ENCODE measurements around the gene APBA2. TPM values are rescaled to one million over a fixed set of nuclear protein-coding genes. Genes with fewer than 3 reads are reported as not detected.

The APBA2 gene
- total and polyA plus RNA-seq, 2 of the 13 experiments (the other 11 are each of a cell fraction or from before 2014, with no cell fraction given), result 0.62 to 2.3 TPM

- no peak for ATAC-seq
Measured at GRCh38 chr15:29093696-29094343, 208.0 kb downstream of the APBA2 start.

GRCh38 chr15:29094711-29095110, 208.9 kb downstream of the APBA2 start:
- FAIRE-seq, result no peak
- in situ Hi-C loops (cut with HindIII; ENCODE audit: extremely low pct_ligation_motif_present, low pct_unique_long_range_greater_than_20kb) (no loop called here), intact Hi-C loops (cut with micrococcal nuclease; ENCODE audit: unreplicated experiment) (no loop called here)
- H3K9ac ChIP-seq (ENCODE audit: insufficient read depth, low read depth, low read length), result no peak overlapping the region
- no TSS peak for BruUV-seq (replicated peaks)
- no peak overlapping the region for H2AFZ ChIP-seq (ENCODE audit: low read length)
- ChIA-PET POLR2A (no interaction called here), CTCF (ENCODE audit: low intra/inter-chr PET ratio, low total read pairs) (no interaction called here)
- H3K4me1 ChIP-seq (ENCODE audit: insufficient read depth, low read length), result no peaks in the 10 kb centered on the region
- no peaks in the 10 kb centered on the region for H3K27me3 ChIP-seq (ENCODE audit: control insufficient read depth in 1 of 2, insufficient read depth in 2 of 2, low read length in 2 of 2)
- no peaks in the 10 kb centered on the region for H3K36me3 ChIP-seq (replicated peaks in 1 of 2; ENCODE audit: control insufficient read depth in 1 of 2, insufficient read depth in 2 of 2, low read length in 2 of 2)
- no peaks in the 10 kb centered on the region for H4K20me1 ChIP-seq (ENCODE audit: insufficient read depth, low read length)
- no peak overlapping the region for H3K4me3 ChIP-seq (replicated peaks in 1 of 3; ENCODE audit: insufficient read depth in 1 of 3, low read depth in 2 of 3, low read length in 3 of 3)
- TF ChIP-seq NFKB2 (CRISPR knock-in tag; IDR thresholded peaks at IDR 0.05; ENCODE audit: borderline replicate concordance) (no peak), FOSL1 (CRISPR knock-in tag; IDR thresholded peaks at IDR 0.05; ENCODE audit: borderline replicate concordance) (no peak), DBP (CRISPR knock-in tag; IDR thresholded peaks at IDR 0.05; ENCODE audit: not compliant biosample characterization) (no peak), PCBP2 (optimal IDR thresholded peaks at IDR 0.05; ENCODE audit: low read depth, low read length, poor library complexity, severe bottlenecking) (no peak), ZNF674 (CRISPR knock-in tag; IDR thresholded peaks at IDR 0.05; ENCODE audit: low read depth) (no peak), ZNF577 (CRISPR knock-in tag; IDR thresholded peaks at IDR 0.05; ENCODE audit: borderline replicate concordance, low read depth) (no peak)
- no peak overlapping the region for H3K27ac ChIP-seq (ENCODE audit: extremely low read length, insufficient read depth, low read length)
- no peak overlapping the region for H3K4me2 ChIP-seq (ENCODE audit: low read depth, low read length)
- DNase-seq (ENCODE audit: low spot score), result no peak
- H3K9me3 ChIP-seq (ENCODE audit: low read length), result no peaks in the 10 kb centered on the region
- no peak for ATAC-seq
- no peaks in the 10 kb centered on the region for H3K79me2 ChIP-seq (ENCODE audit: insufficient read depth, low read length)
- WGBS (ENCODE audit: low lambda C conversion rate), result 33% methylated on average over 2 of the region's 2 CpGs

More at GRCh38 chr15:29093696-29094343, 208.0 kb downstream of the APBA2 start:
- ChIA-PET POLR2A (no interaction called here), CTCF (ENCODE audit: low intra/inter-chr PET ratio, low total read pairs) (no interaction called here)
- Histone ChIP-seq H4K20me1 (ENCODE audit: insufficient read depth, low read length) (no peaks in the 10 kb centered on the region), H3K9me3 (ENCODE audit: low read length) (no peaks in the 10 kb centered on the region), H3K4me1 (ENCODE audit: insufficient read depth, low read length) (no peaks in the 10 kb centered on the region), H3K4me2 (ENCODE audit: low read depth, low read length) (no peak overlapping the region), H3K27me3 (ENCODE audit: control insufficient read depth in 1 of 2, insufficient read depth in 2 of 2, low read length in 2 of 2) (no peaks in the 10 kb centered on the region), H2AFZ (ENCODE audit: low read length) (no peak overlapping the region), H3K27ac (ENCODE audit: extremely low read length, insufficient read depth, low read length) (no peak overlapping the region), H3K9ac (ENCODE audit: insufficient read depth, low read depth, low read length) (no peak overlapping the region), H3K36me3 (replicated peaks in 1 of 2; ENCODE audit: control insufficient read depth in 1 of 2, insufficient read depth in 2 of 2, low read length in 2 of 2) (no peaks in the 10 kb centered on the region), H3K4me3 (replicated peaks in 1 of 3; ENCODE audit: insufficient read depth in 1 of 3, low read depth in 2 of 3, low read length in 3 of 3) (no peak overlapping the region), H3K79me2 (ENCODE audit: insufficient read depth, low read length) (no peaks in the 10 kb centered on the region)
- DNase-seq (ENCODE audit: low spot score) (no peak), FAIRE-seq (no peak)
- in situ Hi-C loops (cut with HindIII; ENCODE audit: extremely low pct_ligation_motif_present, low pct_unique_long_range_greater_than_20kb), result no loop called here
- WGBS (ENCODE audit: low lambda C conversion rate), result 60% methylated on average over 6 of the region's 12 CpGs
- no peak for TF ChIP-seq SNRNP70 (IDR thresholded peaks at IDR 0.05; ENCODE audit: low read depth, low read length)
- no peak for TF ChIP-seq ZNF850 (CRISPR knock-in tag; conservative IDR thresholded peaks at IDR 0.05)
- TF ChIP-seq NFE2 (CRISPR knock-in tag; IDR thresholded peaks at IDR 0.05), result no peak
- no peak for TF ChIP-seq ZNF414 (CRISPR knock-in tag; IDR thresholded peaks at IDR 0.05)
- no peak for TF ChIP-seq ZNF607 (CRISPR knock-in tag; IDR thresholded peaks at IDR 0.05; ENCODE audit: borderline replicate concordance)
- 0 out of 4 replicates have a peak, but pooled peaks of 1 of the 2 experiments have one; percentile 5 for TF ChIP-seq MAFK (conservative IDR thresholded peaks at IDR 0.05 in 1 of 2, IDR thresholded peaks at IDR 0.05 in 1 of 2; ENCODE audit: low read length in 2 of 2)
- no TSS peak for BruUV-seq (replicated peaks)
- intact Hi-C loops (cut with micrococcal nuclease; ENCODE audit: unreplicated experiment), result no loop called here

All from HepG2 (cell line).